ENCODE results near the gene AGBL4. TPM values are rescaled to one million over a fixed set of nuclear protein-coding genes. Genes with fewer than 3 reads are reported as not detected.

Gene AGBL4
- total RNA-seq, 1 experiment from 2014 or later: not detected

DNA sequence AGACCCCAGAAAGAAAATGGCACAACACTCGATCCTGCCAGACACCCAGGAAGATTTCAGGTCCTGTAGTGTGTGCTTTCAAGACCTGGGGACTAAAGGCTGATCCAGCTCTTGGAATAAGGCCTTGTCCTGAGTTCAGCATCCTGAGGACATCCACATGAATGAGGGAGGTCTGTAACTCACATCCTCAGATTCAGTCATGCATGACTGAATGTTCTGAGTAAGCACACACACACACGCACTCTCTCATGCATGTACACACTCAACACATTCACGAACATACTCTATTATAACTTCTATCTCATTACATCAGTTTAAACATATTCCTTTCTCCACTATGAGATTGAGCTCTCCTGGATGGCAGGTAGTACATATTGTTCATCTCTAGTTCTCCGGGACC is 973.7 kb downstream of the AGBL4 start (continued):
- TF ChIP-seq, protein P1, sequence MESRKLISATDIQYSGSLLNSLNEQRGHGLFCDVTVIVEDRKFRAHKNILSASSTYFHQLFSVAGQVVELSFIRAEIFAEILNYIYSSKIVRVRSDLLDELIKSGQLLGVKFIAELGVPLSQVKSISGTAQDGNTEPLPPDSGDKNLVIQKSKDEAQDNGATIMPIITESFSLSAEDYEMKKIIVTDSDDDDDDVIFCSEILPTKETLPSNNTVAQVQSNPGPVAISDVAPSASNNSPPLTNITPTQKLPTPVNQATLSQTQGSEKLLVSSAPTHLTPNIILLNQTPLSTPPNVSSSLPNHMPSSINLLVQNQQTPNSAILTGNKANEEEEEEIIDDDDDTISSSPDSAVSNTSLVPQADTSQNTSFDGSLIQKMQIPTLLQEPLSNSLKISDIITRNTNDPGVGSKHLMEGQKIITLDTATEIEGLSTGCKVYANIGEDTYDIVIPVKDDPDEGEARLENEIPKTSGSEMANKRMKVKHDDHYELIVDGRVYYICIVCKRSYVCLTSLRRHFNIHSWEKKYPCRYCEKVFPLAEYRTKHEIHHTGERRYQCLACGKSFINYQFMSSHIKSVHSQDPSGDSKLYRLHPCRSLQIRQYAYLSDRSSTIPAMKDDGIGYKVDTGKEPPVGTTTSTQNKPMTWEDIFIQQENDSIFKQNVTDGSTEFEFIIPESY (IDR thresholded peaks at IDR 0.05; ENCODE audit: extremely low read depth, insufficient replicate concordance, low read length): no peak
- TF ChIP-seq EZH2 (IDR thresholded peaks at IDR 0.05) (no peak), FOSL1 (IDR thresholded peaks at IDR 0.05; ENCODE audit: low read depth) (no peak), ZNF274 (IDR thresholded peaks at IDR 0.05; ENCODE audit: low read depth, low read length) (no peak), RAD21 (IDR thresholded peaks at IDR 0.05; ENCODE audit: low read depth) (no peak), CBX3 (IDR thresholded peaks at IDR 0.05; ENCODE audit: low read depth) (no peak), ELF1 (IDR thresholded peaks at IDR 0.05; ENCODE audit: borderline replicate concordance, low read depth) (no peak), SRF (IDR thresholded peaks at IDR 0.05; ENCODE audit: low read depth) (no peak)
- TF ChIP-seq, protein P2, sequence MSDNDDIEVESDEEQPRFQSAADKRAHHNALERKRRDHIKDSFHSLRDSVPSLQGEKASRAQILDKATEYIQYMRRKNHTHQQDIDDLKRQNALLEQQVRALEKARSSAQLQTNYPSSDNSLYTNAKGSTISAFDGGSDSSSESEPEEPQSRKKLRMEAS (IDR thresholded peaks at IDR 0.05): no peak

DNA sequence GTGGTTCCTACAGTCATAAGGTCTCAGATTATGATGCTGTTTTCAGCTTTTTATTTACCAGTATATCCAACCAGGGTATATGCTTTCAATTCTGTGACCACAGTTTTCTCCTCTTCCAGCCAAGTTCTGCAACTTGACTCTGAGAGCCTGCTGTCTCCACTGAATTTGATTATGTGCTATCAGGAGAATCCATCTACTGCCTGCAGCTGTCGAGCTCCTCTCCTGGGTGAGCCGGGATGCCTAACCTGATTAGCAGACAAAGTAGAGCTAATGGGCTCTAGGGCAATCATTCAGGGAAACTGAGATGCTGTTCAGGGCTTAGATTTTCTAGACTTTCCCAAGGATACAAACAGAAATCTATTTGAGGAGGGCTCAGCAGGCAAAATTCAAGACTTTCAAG is 975.6 kb downstream of the AGBL4 start:
- POLR2A ChIA-PET: no interaction called here
- no peak overlapping the region for H2AFZ ChIP-seq (ENCODE audit: low read depth, low read length, poor library complexity, severe bottlenecking)
- H3K9ac ChIP-seq (ENCODE audit: low read length): no peak overlapping the region
- no peak overlapping the region for H3K4me3 ChIP-seq (replicated peaks in 1 of 2; ENCODE audit: low read depth in 1 of 2, low read length in 2 of 2)
- no peaks in the 10 kb centered on the region for H4K20me1 ChIP-seq (ENCODE audit: insufficient read depth)
- TF ChIP-seq RAD21 (IDR thresholded peaks at IDR 0.05; ENCODE audit: low read depth) (no peak), EZH2phosphoT487 (IDR thresholded peaks at IDR 0.05; ENCODE audit: borderline replicate concordance) (no peak), YY1 (IDR thresholded peaks at IDR 0.05; ENCODE audit: extremely low read depth, insufficient replicate concordance, low read depth, low read length) (no peak), EGR1 (IDR thresholded peaks at IDR 0.05; ENCODE audit: low read depth) (no peak)
- TF ChIP-seq, protein P3, sequence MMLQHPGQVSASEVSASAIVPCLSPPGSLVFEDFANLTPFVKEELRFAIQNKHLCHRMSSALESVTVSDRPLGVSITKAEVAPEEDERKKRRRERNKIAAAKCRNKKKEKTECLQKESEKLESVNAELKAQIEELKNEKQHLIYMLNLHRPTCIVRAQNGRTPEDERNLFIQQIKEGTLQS (IDR thresholded peaks at IDR 0.05): no peak
- TF ChIP-seq, protein P4, sequence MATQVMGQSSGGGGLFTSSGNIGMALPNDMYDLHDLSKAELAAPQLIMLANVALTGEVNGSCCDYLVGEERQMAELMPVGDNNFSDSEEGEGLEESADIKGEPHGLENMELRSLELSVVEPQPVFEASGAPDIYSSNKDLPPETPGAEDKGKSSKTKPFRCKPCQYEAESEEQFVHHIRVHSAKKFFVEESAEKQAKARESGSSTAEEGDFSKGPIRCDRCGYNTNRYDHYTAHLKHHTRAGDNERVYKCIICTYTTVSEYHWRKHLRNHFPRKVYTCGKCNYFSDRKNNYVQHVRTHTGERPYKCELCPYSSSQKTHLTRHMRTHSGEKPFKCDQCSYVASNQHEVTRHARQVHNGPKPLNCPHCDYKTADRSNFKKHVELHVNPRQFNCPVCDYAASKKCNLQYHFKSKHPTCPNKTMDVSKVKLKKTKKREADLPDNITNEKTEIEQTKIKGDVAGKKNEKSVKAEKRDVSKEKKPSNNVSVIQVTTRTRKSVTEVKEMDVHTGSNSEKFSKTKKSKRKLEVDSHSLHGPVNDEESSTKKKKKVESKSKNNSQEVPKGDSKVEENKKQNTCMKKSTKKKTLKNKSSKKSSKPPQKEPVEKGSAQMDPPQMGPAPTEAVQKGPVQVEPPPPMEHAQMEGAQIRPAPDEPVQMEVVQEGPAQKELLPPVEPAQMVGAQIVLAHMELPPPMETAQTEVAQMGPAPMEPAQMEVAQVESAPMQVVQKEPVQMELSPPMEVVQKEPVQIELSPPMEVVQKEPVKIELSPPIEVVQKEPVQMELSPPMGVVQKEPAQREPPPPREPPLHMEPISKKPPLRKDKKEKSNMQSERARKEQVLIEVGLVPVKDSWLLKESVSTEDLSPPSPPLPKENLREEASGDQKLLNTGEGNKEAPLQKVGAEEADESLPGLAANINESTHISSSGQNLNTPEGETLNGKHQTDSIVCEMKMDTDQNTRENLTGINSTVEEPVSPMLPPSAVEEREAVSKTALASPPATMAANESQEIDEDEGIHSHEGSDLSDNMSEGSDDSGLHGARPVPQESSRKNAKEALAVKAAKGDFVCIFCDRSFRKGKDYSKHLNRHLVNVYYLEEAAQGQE (IDR thresholded peaks at IDR 0.05; ENCODE audit: low read depth): no peak
- TF ChIP-seq, protein P2 (IDR thresholded peaks at IDR 0.05): no peak
- TF ChIP-seq, protein P5, sequence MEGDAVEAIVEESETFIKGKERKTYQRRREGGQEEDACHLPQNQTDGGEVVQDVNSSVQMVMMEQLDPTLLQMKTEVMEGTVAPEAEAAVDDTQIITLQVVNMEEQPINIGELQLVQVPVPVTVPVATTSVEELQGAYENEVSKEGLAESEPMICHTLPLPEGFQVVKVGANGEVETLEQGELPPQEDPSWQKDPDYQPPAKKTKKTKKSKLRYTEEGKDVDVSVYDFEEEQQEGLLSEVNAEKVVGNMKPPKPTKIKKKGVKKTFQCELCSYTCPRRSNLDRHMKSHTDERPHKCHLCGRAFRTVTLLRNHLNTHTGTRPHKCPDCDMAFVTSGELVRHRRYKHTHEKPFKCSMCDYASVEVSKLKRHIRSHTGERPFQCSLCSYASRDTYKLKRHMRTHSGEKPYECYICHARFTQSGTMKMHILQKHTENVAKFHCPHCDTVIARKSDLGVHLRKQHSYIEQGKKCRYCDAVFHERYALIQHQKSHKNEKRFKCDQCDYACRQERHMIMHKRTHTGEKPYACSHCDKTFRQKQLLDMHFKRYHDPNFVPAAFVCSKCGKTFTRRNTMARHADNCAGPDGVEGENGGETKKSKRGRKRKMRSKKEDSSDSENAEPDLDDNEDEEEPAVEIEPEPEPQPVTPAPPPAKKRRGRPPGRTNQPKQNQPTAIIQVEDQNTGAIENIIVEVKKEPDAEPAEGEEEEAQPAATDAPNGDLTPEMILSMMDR (IDR thresholded peaks at IDR 0.05 in 2 of 3, conservative IDR thresholded peaks at IDR 0.05 in 1 of 3; ENCODE audit: borderline replicate concordance in 1 of 3, insufficient read depth in 1 of 3, low read depth in 2 of 3, low read length in 2 of 3): no peak
- no peaks in the 10 kb centered on the region for H3K4me1 ChIP-seq (ENCODE audit: control insufficient read depth in 1 of 2, insufficient read depth in 2 of 2, low read length in 2 of 2)
- CTCF ChIA-PET: no interaction called here
- no TSS peak for BruUV-seq (replicated peaks)
- no peak overlapping the region for H3K4me2 ChIP-seq (ENCODE audit: low read length)
- RAD21 ChIA-PET (ENCODE audit: low non-redundant PET in 1 of 2, low total read pairs in 2 of 2, uncharacterized antibody in 2 of 2, unreplicated experiment in 2 of 2): no interaction called here
- no peaks in the 10 kb centered on the region for H3K9me2 ChIP-seq (ENCODE audit: insufficient read depth)
- ATAC-seq: no peak
- no peaks in the 10 kb centered on the region for H3K9me3 ChIP-seq (ENCODE audit: control insufficient read depth in 1 of 2, insufficient read depth in 1 of 2, low read depth in 1 of 2, low read length in 2 of 2)
- DNase-seq (ENCODE audit: low read depth, low spot score): no peak
- no peaks in the 10 kb centered on the region for H3K27me3 ChIP-seq (ENCODE audit: insufficient read depth, low read length)
- H3K79me2 ChIP-seq (ENCODE audit: insufficient read depth, low read length): no peaks in the 10 kb centered on the region
- H3K27ac ChIP-seq (ENCODE audit: low read depth, low read length): no peak overlapping the region
- no peaks in the 10 kb centered on the region for H3K36me3 ChIP-seq (ENCODE audit: control insufficient read depth in 1 of 2, insufficient read depth in 2 of 2, low read length in 2 of 2)
- intact Hi-C loops (cut with micrococcal nuclease): no loop called here

All from HCT116 (cell line).